Panc1 (cell line): ENCODE data around the gene STS.

Experiments used
- POLR2AphosphoS5 ChIP-seq: IDR thresholded peaks from 2 replicates; pipeline ENCODE4 v1.6.1; 2012; ENCODE audit warnings: mild to moderate bottlenecking, low read depth, low read length, moderate library complexity
- TF ChIP-seq, protein P1 (sequence below): fragments of 450-650 bp; IDR thresholded peaks from 2 replicates; pipeline ENCODE4 v1.5.1; 2017; ENCODE audit warnings: mild to moderate bottlenecking

- TF ChIP-seq, protein P1, sequence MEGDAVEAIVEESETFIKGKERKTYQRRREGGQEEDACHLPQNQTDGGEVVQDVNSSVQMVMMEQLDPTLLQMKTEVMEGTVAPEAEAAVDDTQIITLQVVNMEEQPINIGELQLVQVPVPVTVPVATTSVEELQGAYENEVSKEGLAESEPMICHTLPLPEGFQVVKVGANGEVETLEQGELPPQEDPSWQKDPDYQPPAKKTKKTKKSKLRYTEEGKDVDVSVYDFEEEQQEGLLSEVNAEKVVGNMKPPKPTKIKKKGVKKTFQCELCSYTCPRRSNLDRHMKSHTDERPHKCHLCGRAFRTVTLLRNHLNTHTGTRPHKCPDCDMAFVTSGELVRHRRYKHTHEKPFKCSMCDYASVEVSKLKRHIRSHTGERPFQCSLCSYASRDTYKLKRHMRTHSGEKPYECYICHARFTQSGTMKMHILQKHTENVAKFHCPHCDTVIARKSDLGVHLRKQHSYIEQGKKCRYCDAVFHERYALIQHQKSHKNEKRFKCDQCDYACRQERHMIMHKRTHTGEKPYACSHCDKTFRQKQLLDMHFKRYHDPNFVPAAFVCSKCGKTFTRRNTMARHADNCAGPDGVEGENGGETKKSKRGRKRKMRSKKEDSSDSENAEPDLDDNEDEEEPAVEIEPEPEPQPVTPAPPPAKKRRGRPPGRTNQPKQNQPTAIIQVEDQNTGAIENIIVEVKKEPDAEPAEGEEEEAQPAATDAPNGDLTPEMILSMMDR = no peak
- no peak for TF ChIP-seq POLR2AphosphoS5
Observed at GRCh38 chrX:7154041-7154597, 6.6 kb downstream of the STS start.
